Measurements from ENCODE around the gene NAT9. TPM values are rescaled to one million over a fixed set of nuclear protein-coding genes. Genes with fewer than 3 reads are reported as not detected.

The NAT9 gene, protein sequence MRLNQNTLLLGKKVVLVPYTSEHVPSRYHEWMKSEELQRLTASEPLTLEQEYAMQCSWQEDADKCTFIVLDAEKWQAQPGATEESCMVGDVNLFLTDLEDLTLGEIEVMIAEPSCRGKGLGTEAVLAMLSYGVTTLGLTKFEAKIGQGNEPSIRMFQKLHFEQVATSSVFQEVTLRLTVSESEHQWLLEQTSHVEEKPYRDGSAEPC
- 19.7 and 24.7 TPM in 2 replicates for total RNA-seq

DNA sequence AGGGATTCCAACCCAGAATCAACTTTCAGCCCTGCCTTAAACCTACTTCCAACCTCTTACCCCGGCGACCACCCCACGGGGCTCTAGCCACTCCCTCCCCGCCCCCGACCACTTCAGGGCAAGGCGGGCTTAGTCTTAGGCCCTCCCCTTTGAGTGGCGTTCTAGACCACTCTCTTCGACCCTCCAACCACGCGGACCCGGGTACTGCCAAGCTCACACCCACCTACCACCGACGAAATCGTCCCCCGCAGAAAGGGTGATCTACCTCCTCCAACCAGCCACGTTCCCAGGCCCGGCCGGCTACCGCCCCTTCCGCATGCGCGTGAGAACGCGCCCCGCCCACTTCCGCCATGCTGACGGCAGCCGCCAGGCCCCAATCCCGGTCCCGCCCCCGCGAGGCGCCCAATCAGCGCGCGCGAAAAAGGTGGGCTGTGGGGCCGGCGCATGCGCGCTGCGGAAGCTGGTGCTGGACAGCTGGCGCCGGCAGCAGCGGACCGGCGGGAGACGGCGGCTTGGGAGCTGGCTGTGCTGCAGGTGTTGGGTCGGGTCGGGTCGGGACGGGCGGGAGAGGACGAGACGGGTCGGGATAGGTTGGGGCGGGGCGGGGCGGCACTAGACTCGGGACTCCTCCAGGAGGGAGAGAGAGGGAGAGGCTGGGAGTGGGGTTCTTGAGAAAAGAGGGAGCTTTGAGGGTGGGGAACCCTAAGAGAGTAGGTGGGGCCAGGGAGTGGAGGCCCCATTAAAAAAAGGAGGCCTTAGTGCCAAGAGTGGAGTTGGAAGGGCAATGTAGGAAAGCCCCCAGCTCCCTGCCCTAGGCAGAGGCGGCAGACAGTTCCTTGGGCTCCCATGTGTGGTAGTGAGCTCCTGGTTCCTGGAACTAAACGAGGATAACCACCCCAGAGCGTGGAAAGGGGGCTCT lies at the start of gene NAT9:
Gene NAT9, minus strand, starts transcription at position 302 of the 919 bp plus-strand sequence. CDS start 647 bp downstream, outside the sequence.

DNA sequence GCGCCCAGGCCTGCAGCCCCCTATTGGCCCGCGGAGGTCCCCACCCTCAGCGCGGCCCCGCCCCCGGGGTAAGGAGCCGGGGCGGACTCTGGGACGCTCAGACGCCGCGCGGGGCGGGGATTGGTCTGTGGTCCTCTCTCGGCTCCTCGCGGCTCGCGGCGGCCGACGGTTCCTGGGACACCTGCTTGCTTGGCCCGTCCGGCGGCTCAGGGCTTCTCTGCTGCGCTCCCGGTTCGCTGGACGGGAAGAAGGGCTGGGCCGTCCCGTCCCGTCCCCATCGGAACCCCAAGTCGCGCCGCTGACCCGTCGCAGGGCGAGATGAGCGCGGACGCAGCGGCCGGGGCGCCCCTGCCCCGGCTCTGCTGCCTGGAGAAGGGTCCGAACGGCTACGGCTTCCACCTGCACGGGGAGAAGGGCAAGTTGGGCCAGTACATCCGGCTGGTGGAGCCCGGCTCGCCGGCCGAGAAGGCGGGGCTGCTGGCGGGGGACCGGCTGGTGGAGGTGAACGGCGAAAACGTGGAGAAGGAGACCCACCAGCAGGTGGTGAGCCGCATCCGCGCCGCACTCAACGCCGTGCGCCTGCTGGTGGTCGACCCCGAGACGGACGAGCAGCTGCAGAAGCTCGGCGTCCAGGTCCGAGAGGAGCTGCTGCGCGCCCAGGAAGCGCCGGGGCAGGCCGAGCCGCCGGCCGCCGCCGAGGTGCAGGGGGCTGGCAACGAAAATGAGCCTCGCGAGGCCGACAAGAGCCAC lies 27.4 kb downstream of the NAT9 start, which contains the start of gene NHERF1:
Gene NHERF1, plus strand, starts transcription at position 100 of the 750 bp plus-strand sequence. Its CDS starts 219 bp downstream, at position 319.

DNA sequence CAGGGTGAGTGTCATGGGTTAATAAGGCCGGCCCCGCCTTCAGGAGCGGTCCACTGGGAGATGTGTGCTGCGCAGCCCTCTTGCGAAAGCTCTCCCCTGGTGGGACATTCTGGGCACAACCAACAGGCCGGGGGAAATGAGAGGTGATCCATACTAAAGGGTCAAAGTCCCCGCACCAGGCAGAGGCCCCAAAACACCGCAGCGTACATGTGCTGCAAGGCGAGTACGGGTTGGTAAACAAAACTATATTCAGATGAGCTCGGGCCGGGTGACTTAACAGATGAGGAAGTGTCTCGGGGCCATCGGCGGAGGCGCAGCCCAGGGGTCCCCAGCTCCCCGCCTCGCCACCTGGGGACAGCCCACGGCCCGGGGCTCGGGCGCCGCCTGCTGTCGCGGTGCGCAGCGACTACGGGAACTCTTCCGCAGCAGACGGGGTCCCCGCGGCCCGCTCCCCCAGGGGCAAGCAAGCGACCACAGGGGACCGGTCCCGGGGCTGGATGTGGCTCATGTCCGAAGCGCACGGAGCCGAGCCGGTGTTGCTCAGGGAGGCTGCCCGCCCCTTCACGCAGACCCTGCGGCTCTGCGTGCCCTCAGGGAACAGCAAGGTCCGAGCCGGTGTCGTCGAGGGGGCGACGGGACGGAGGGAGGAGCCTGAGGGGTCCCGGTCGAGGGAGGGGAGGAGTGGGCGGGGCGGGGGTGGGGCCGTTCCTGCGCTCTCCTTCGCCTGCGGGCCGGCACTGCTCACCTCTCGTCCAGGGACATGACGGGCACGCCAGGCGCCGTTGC lies 39.4 kb downstream of the NAT9 start, which contains the start of gene RAB37:
Gene RAB37, plus strand, starts transcription at position 744 of the 786 bp plus-strand sequence. Its CDS starts 17 bp downstream, at position 761.

Other genes starting within 250 kb of the NAT9 start
- not detected in 2 replicates for gene CD300LB, start 244.9 kb downstream of the NAT9 start, total RNA-seq
- not detected in 2 replicates for gene CD300C, start 230.2 kb downstream of the NAT9 start, total RNA-seq
- gene CD300H, start 208.8 kb downstream of the NAT9 start, total RNA-seq: not detected in 2 replicates
- not detected in 2 replicates for gene CD300LD, start 184.1 kb downstream of the NAT9 start, total RNA-seq
- not detected in 2 replicates for gene CD300E, start 152.6 kb downstream of the NAT9 start, total RNA-seq
- not detected in 2 replicates for gene CD300LF, start 63.4 kb downstream of the NAT9 start, total RNA-seq
- gene RAB37, start 39.1 kb downstream of the NAT9 start, total RNA-seq: 0.35 TPM in 1 of 2 replicates, not detected in the other
- 16.1 and 35.2 TPM in 2 replicates for gene NHERF1, start 27.7 kb downstream of the NAT9 start, total RNA-seq
- not detected in 2 replicates for gene GRIN2C, start 83.5 kb upstream of the NAT9 start, total RNA-seq
- gene FDXR, start 96.6 kb upstream of the NAT9 start, total RNA-seq: 13.2 and 25.7 TPM in 2 replicates
- not detected in 2 replicates for gene FADS6, start 117.3 kb upstream of the NAT9 start, total RNA-seq
- under 0.01 TPM in 1 of 2 replicates, not detected in the other for gene USH1G, start 146.9 kb upstream of the NAT9 start, total RNA-seq
- gene OTOP2, start 147.9 kb upstream of the NAT9 start, total RNA-seq: not detected in 2 replicates
- not detected in 2 replicates for gene OTOP3, start 159.6 kb upstream of the NAT9 start, total RNA-seq
- 5.2 TPM in 1 of 2 replicates, not detected in the other for gene HID1, start 196.4 kb upstream of the NAT9 start, total RNA-seq
- 20.7 and 23.6 TPM in 2 replicates for gene CDR2L, start 211.3 kb upstream of the NAT9 start, total RNA-seq
- 39.0 and 40.1 TPM in 2 replicates for gene MRPL58, start 236.3 kb upstream of the NAT9 start, total RNA-seq

Measured in pericardium fibroblast (primary cell).